Lower leg skin (tissue), 3 donors: ENCODE measurements around the gene RAPGEF4.

ENCODE experiments used
- CTCF ChIP-seq, 3 donors: fragments of 450-650 bp; IDR thresholded peaks; one replicate each; pipeline ENCODE4 v1.5.1; 2016; ENCODE audit warnings: antibody characterized with exemption in 3 of 3, mild to moderate bottlenecking in 3 of 3, moderate library complexity in 2 of 3
- POLR2A ChIP-seq, 2 donors: fragments of 450-650 bp; IDR thresholded peaks; one replicate each; pipeline ENCODE4 v1.6.1; 2016 to 2017; ENCODE audit warnings: antibody characterized with exemption in 2 of 2, mild to moderate bottlenecking in 1 of 2, moderate library complexity in 1 of 2

DNA sequence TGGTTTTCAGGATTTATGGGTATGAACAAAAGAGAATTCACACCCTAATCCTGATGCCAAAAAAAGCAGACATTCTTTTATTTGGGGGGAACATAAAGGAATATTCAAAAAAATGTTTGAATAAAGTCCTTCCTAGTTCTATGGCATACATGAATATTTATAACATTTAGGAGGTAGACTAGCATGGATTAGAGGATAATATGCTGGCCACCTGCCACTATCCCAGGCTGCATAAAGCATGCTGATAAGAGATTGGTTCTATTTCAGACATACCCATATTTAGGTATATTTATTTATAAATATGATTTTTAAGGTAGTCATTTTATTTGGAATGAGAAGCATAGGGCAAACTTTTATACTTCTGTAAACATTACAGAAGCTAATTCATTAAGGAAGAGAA lies 305.1 kb downstream of the RAPGEF4 start:
- no peak for TF ChIP-seq POLR2A (IDR thresholded peaks at IDR 0.05)
- no peak for TF ChIP-seq CTCF (IDR thresholded peaks at IDR 0.05)
